HUDEP-2 (cell line): ENCODE measurements around the gene ANKRD33.

Experiments used
- DNase-seq, 76 experiments: peaks; one replicate each; lab custom pipeline; 2025; ENCODE audit not compliant: unreplicated experiment in 76 of 76; lab: John Stamatoyannopoulos, UW

The ANKRD33 gene

DNA sequence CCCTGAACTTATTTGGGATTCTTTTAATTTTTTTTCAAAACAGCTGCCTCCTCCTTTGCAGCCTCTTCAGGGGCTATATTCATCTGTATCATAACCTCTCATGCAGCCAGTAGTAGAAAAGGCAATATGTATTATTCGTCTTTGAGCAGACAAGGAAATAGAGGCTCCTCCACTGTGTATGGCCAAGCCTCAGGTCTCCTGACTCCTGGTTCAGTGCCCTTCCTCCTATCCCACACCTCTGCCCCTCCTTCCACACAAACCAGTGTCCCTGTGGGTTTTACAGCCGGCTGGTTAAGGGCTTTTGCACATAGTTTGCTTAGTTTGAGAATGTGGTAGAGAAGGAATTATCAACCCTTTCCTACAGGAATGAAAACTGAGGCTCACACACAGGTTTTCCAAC, 10.6 kb downstream of the ANKRD33 start:
- no peak for DNase-seq

- no peak for DNase-seq
Measured at GRCh38 chr12:51898937-51899336, 11.0 kb downstream of the ANKRD33 start.

- DNase-seq = no peak
Measured at GRCh38 chr12:51900323-51900889, 12.5 kb downstream of the ANKRD33 start.

- DNase-seq = no peak
Measured at GRCh38 chr12:51901121-51901817, 13.4 kb downstream of the ANKRD33 start.

GRCh38 chr12:51901881-51902280, 14.0 kb downstream of the ANKRD33 start:
- no peak for DNase-seq

- DNase-seq = no peak
Measured at GRCh38 chr12:51904951-51905470, 17.1 kb downstream of the ANKRD33 start.

- peak in 70 of 76 experiments; percentile 17 to 83 (median 56) for DNase-seq
Measured at GRCh38 chr12:51905471-51906429, 17.8 kb downstream of the ANKRD33 start.

GRCh38 chr12:51906430-51907082, 18.7 kb downstream of the ANKRD33 start:
- DNase-seq = no peak

DNA sequence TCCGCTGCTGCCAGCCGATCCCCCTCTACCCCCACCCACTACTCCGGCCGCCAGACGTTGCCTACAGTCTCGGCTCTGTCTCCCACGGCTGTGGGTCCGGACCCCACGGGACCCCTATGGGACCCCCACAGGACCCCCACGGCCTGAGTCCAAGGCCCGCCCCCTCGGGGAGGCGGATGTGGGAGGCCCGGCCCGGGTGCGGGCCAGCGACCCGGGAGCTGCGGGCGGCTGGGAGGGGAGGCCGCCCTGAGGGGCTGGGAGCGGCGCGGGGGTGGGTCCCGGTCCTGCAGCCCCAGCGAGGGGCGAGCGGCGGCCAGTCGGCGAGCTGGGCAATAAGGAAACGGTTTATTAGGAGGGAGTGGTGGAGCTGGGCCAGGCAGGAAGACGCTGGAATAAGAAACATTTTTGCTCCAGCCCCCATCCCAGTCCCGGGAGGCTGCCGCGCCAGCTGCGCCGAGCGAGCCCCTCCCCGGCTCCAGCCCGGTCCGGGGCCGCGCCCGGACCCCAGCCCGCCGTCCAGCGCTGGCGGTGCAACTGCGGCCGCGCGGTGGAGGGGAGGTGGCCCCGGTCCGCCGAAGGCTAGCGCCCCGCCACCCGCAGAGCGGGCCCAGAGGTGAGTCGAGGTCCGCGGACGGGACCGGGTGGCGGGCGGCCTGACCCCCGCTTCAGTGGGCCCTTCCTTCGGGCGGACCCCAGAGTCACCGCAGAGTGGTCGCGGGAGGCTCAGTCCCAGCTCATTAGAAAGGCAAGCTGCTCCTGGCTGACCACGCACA, 19.4 kb downstream of the ANKRD33 start, which contains the start of gene ACVRL1:
ACVRL1 (plus strand) TSS at position 422 of the 773 bp plus-strand sequence. CDS start 4,971 bp downstream, outside the sequence.
- DNase-seq = no peak

- no peak for DNase-seq
Measured at GRCh38 chr12:51907856-51908425, 20.0 kb downstream of the ANKRD33 start.

DNA sequence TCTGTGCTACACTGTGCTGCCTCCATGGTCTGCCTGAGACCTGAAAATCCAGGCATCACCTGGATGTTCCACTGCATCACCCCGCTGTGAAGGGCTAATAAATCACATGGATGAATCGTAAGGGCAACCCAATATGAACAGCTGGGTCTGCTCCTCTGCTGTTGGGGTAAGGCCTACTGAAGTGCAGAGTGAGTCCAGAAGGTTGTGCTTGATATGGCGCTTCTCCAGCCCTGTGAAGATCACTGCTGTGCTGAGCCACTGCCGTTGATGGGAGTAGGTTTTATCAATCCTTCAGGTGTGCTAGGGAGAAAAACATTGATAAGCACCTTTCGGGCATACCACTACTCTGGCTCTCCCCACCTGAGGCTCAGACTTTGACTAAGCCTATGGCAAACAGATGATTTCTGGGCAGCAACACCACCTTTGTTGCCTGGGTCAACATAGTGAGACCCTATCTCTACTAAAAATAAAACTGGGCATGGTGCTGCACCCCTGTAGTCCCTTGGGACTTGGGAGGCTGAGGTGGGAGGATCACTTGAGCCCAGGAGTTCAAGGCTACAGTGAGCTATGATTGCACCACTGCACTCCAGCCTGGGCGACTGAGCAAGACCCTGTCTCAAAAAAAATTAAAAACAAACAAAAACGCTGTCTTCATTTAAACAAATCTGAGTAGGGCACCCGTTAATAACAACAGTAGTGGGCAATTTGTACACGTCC, 21.1 kb downstream of the ANKRD33 start:
- peak in 45 of 76 experiments; percentile 5 to 72 (median 28) for DNase-seq

DNA sequence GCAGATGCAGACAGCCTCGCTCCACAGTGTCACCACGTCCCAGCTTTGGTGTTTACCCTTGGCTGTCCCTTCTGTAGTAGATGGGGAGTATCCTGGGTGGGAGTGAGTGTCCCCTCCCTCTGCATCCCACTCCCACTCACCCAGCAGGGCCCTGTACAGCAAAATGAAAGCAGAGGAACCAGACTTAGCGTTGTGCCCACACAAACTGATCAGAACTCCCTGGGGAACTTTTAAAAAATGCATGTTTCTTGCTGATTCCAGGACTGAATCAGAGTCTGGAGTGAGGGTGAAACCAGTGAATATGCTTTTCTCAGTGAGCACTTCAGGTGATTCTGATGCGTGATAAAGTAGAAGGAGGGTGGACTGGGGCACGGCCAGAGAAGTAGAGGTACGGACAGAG, 22.3 kb downstream of the ANKRD33 start:
- DNase-seq = no peak

- DNase-seq = no peak
Measured at GRCh38 chr12:51910691-51911090, 22.8 kb downstream of the ANKRD33 start.

GRCh38 chr12:51911307-51911706, 23.4 kb downstream of the ANKRD33 start:
- DNase-seq = no peak

- no peak for DNase-seq
Measured at GRCh38 chr12:51911788-51912711, 24.1 kb downstream of the ANKRD33 start.

DNA sequence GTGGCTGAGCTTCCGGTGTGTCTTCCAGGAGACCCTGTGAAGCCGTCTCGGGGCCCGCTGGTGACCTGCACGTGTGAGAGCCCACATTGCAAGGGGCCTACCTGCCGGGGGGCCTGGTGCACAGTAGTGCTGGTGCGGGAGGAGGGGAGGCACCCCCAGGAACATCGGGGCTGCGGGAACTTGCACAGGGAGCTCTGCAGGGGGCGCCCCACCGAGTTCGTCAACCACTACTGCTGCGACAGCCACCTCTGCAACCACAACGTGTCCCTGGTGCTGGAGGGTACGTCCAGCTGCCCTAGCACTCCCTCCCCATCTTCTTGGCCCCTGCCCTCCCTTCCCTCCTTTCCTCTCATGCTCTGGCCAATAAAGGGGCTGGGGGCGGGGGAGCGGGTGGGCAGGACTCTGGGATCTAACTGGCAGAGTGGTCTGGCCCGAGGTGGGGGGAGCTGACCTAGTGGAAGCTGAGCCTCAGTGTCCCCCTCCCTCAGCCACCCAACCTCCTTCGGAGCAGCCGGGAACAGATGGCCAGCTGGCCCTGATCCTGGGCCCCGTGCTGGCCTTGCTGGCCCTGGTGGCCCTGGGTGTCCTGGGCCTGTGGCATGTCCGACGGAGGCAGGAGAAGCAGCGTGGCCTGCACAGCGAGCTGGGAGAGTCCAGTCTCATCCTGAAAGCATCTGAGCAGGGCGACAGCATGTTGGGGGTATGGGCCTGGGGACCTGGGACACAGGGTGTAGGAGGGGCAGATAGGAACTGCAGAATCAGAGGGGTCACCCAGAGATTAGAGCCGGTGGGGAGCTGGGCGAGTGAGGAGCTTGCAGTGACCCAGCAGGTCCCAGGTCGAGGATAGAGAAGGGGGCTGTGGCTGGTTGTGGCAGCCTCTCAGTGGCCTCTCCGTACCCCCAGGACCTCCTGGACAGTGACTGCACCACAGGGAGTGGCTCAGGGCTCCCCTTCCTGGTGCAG, 25.4 kb downstream of the ANKRD33 start:
- DNase-seq = no peak
